H1 (cell line): Measurements from ENCODE around the gene HLF. TPM values are rescaled to one million over a fixed set of nuclear protein-coding genes. Genes with fewer than 3 reads are reported as not detected.
A peak's percentile ranks its signal among the peaks of the same experiment; 100 is the strongest.

Experiments used
- CTCF ChIA-PET: fragments of 300-600 bp; sonication (Branson Sonifier 250); formaldehyde crosslinking; loops from one replicate; lab custom pipeline; 2021; ENCODE audit not compliant: partially characterized antibody; lab: Charles Lee
- POLR2A ChIA-PET: fragments of 300-600 bp; sonication (Branson Sonifier 250); formaldehyde crosslinking; loops from one replicate; lab custom pipeline; 2021; ENCODE audit warnings: inconsistent platforms; ENCODE audit not compliant: partially characterized antibody; lab: Charles Lee
- DNase-seq, 2 experiments: peaks; one replicate each; pipeline versions ENCODE4 v3.0.0 to v3.0.0-alpha.2; 2010 to 2022; ENCODE audit warnings: low spot score in 2 of 2, low read depth in 1 of 2, mixed read lengths in 1 of 2
- FAIRE-seq: peaks from 2 replicates; lab custom pipeline; 2011; peaks lifted over from hg19 to GRCh38; lab: Jason Lieb, UNC
- H2AFZ ChIP-seq: 2 replicates; pipeline ENCODE4 v1.8.1; 2012; ENCODE audit warnings: low read length, inconsistent platforms
- H2AK5ac ChIP-seq: 2 replicates; pipeline ENCODE4 v1.6.1; 2013; ENCODE audit warnings: low read depth, low read length
- H2BK120ac ChIP-seq: replicated peaks from 2 replicates; pipeline ENCODE3; 2013; ENCODE audit warnings: low read depth, low read length, inconsistent platforms
- H2BK12ac ChIP-seq: 2 replicates; pipeline ENCODE4 v1.6.1; 2013; ENCODE audit warnings: low read depth, low read length
- H2BK15ac ChIP-seq: 2 replicates; pipeline ENCODE4 v1.6.1; 2013; ENCODE audit warnings: low read length
- H2BK20ac ChIP-seq: 2 replicates; pipeline ENCODE4 v1.6.1; 2013; ENCODE audit warnings: low read length
- H2BK5ac ChIP-seq: 2 replicates; pipeline ENCODE4 v1.6.1; 2013; ENCODE audit warnings: low read depth, low read length
- H3K14ac ChIP-seq: 2 replicates; pipeline ENCODE4 v1.6.1; 2013; ENCODE audit warnings: inconsistent platforms; ENCODE audit not compliant: insufficient read length
- H3K18ac ChIP-seq: 2 replicates; pipeline ENCODE4 v1.6.1; 2013; ENCODE audit warnings: low read length; ENCODE audit errors: extremely low read depth
- H3K23ac ChIP-seq: 2 replicates; pipeline ENCODE4 v1.6.1; 2013; ENCODE audit warnings: inconsistent platforms; ENCODE audit not compliant: insufficient read length
- H3K23me2 ChIP-seq: 2 replicates; pipeline ENCODE4 v1.6.1; 2013; ENCODE audit warnings: low read depth, low read length
- H3K27ac ChIP-seq: 2 replicates; pipeline ENCODE4 v1.6.1; 2011; ENCODE audit warnings: low read depth, low read length, inconsistent platforms
- H3K27me3 ChIP-seq, 4 experiments: replicated peaks in 1 of 4; 1 replicate in 1 of 4; 2 replicates in 3 of 4; pipeline versions ENCODE4 v1.6.1 to v1.8.1; 2011 to 2013; ENCODE audit warnings: low read length in 3 of 4, mild to moderate bottlenecking in 3 of 4, inconsistent platforms in 2 of 4, mixed read lengths in 2 of 4, moderate library complexity in 1 of 4; ENCODE audit not compliant: control insufficient read depth in 3 of 4, insufficient read depth in 3 of 4; ENCODE audit errors: extremely low read depth in 1 of 4
- H3K36me3 ChIP-seq, 4 experiments: 2 replicates each; pipeline versions ENCODE4 v1.6.1 to v1.8.1; 2011 to 2013; ENCODE audit warnings: mild to moderate bottlenecking in 4 of 4, low read length in 3 of 4, moderate library complexity in 2 of 4, control low read depth in 1 of 4, inconsistent platforms in 1 of 4; ENCODE audit not compliant: insufficient read depth in 4 of 4, control insufficient read depth in 2 of 4
- H3K4ac ChIP-seq: replicated peaks from 2 replicates; pipeline ENCODE3; 2013; ENCODE audit warnings: low read length, low read depth, mixed read lengths, inconsistent platforms; ENCODE audit not compliant: insufficient read length
- H3K4me1 ChIP-seq, 4 experiments: replicated peaks in 1 of 4; 1 replicate in 1 of 4; 2 replicates in 3 of 4; pipeline versions ENCODE4 v1.6.1 to v1.8.1; 2011 to 2013; ENCODE audit warnings: low read length in 3 of 4, inconsistent platforms in 2 of 4, mixed read lengths in 1 of 4; ENCODE audit not compliant: insufficient read depth in 4 of 4, control insufficient read depth in 3 of 4
- H3K4me2 ChIP-seq, 2 experiments: 2 replicates each; pipeline versions ENCODE4 v1.6.1 to v1.8.1; 2011 to 2013; ENCODE audit warnings: low read depth in 2 of 2, low read length in 2 of 2, control low read depth in 1 of 2, inconsistent platforms in 1 of 2, mild to moderate bottlenecking in 1 of 2; ENCODE audit not compliant: insufficient read depth in 1 of 2
- H3K4me3 ChIP-seq, 4 experiments: fragments of 200-600, 300-600 bp in 1 of 4; sonication (generic), shearing (Covaris generic), sonication (Bioruptor Twin) in 1 of 4; 2 replicates each; pipeline versions ENCODE4 v1.5.1 to v1.8.1; 2011 to 2016; ENCODE audit warnings: low read length in 4 of 4, low read depth in 3 of 4, control low read depth in 2 of 4, inconsistent platforms in 2 of 4, mild to moderate bottlenecking in 2 of 4, mixed read lengths in 1 of 4, moderate library complexity in 1 of 4; ENCODE audit not compliant: insufficient read depth in 2 of 4; ENCODE audit errors: extremely low read depth in 1 of 4
- H3K56ac ChIP-seq: replicated peaks from 2 replicates; pipeline ENCODE3; 2013; ENCODE audit warnings: low read depth, mild to moderate bottlenecking, mixed read lengths, low read length, inconsistent platforms; ENCODE audit not compliant: insufficient read length
- H3K79me1 ChIP-seq: 2 replicates; pipeline ENCODE4 v1.6.1; 2013; ENCODE audit warnings: low read depth, low read length, control low read depth
- H3K79me2 ChIP-seq, 2 experiments: 2 replicates each; pipeline versions ENCODE4 v1.6.1 to v1.8.1; 2012 to 2013; ENCODE audit warnings: low read length in 2 of 2, mild to moderate bottlenecking in 2 of 2, inconsistent platforms in 1 of 2; ENCODE audit not compliant: insufficient read depth in 2 of 2, control insufficient read depth in 1 of 2
- H3K9ac ChIP-seq, 4 experiments: replicated peaks in 1 of 4; 1 replicate in 1 of 4; 2 replicates in 3 of 4; pipeline versions ENCODE4 v1.6.1 to v1.8.1; 2011 to 2013; ENCODE audit warnings: low read depth in 3 of 4, low read length in 3 of 4, control low read depth in 2 of 4, mild to moderate bottlenecking in 2 of 4, moderate library complexity in 2 of 4, inconsistent platforms in 1 of 4; ENCODE audit errors: extremely low read depth in 1 of 4
- H3K9me3 ChIP-seq, 2 experiments: 2 replicates each; pipeline versions ENCODE4 v1.6.1 to v1.8.1; 2012 to 2013; ENCODE audit warnings: mild to moderate bottlenecking in 2 of 2, moderate library complexity in 2 of 2, control low read depth in 1 of 2, inconsistent platforms in 1 of 2, low read depth in 1 of 2, low read length in 1 of 2, mixed read lengths in 1 of 2; ENCODE audit not compliant: insufficient read depth in 2 of 2
- H4K20me1 ChIP-seq, 2 experiments: replicated peaks in 1 of 2; 2 replicates each; pipeline versions ENCODE3 to v1.8.1; 2011 to 2013; ENCODE audit warnings: inconsistent platforms in 2 of 2, low read length in 2 of 2, mild to moderate bottlenecking in 1 of 2; ENCODE audit not compliant: insufficient read depth in 2 of 2, control insufficient read depth in 1 of 2
- H4K5ac ChIP-seq: 2 replicates; pipeline ENCODE4 v1.6.1; 2013; ENCODE audit warnings: low read length, low read depth, mixed read lengths, inconsistent platforms; ENCODE audit not compliant: insufficient read length
- H4K8ac ChIP-seq: 2 replicates; pipeline ENCODE4 v1.8.0; 2013; ENCODE audit warnings: mild to moderate bottlenecking, moderate library complexity, low read length, inconsistent platforms; ENCODE audit not compliant: insufficient read depth; ENCODE audit errors: extremely low read depth
- H4K91ac ChIP-seq: replicated peaks from 2 replicates; pipeline ENCODE3; 2013; ENCODE audit warnings: low read length, mixed read lengths, inconsistent platforms; ENCODE audit not compliant: insufficient read length
- ASH2L ChIP-seq: fragments of 200-600, 300-600 bp; sonication (generic); IDR thresholded peaks from one replicate; pipeline ENCODE4 v1.7.1; 2017; ENCODE audit warnings: low read length
- CHD2 ChIP-seq: IDR thresholded peaks from 2 replicates; pipeline ENCODE4 v1.6.1; 2012; ENCODE audit warnings: low read length, improper control_type of control experiment
- E2F6 ChIP-seq: IDR thresholded peaks from 2 replicates; pipeline ENCODE4 v1.6.1; 2012; ENCODE audit warnings: inconsistent platforms
- FOSL1 ChIP-seq: IDR thresholded peaks from 2 replicates; pipeline ENCODE4 v1.6.1; 2011; ENCODE audit warnings: mild to moderate bottlenecking, low read depth, low read length, moderate library complexity; ENCODE audit not compliant: insufficient read depth
- MAFK ChIP-seq: IDR thresholded peaks from 2 replicates; pipeline ENCODE4 v1.6.1; 2012; ENCODE audit warnings: low read depth, mild to moderate bottlenecking, improper control_type of control experiment, low read length
- RNF2 ChIP-seq: fragments of 200-900, 300-1000 bp; sonication (generic); IDR thresholded peaks from 2 replicates; pipeline ENCODE4 v1.7.1; 2016; ENCODE audit warnings: borderline replicate concordance, low read depth, mild to moderate bottlenecking, antibody characterized with exemption, low read length; ENCODE audit not compliant: poor library complexity, severe bottlenecking; ENCODE audit errors: missing control alignments
- SUZ12 ChIP-seq: fragments of 200-600 bp; sonication (generic); IDR thresholded peaks from 2 replicates; pipeline ENCODE4 v1.6.1; 2012; ENCODE audit warnings: mild to moderate bottlenecking, inconsistent platforms, low read length, moderate library complexity, mixed read lengths
- TEAD4 ChIP-seq: IDR thresholded peaks from 2 replicates; pipeline ENCODE4 v1.6.1; 2012; ENCODE audit warnings: low read depth, low read length, inconsistent platforms, mixed read lengths
- YY1 ChIP-seq: IDR thresholded peaks from 2 replicates; pipeline ENCODE4 v1.6.1; 2011; ENCODE audit warnings: low read depth, mild to moderate bottlenecking, low read length
- WGBS, 2 experiments: shearing (Covaris generic) in 1 of 2; methylation state at CpG; one replicate each; pipeline versions ENCODE4 v1.1.6 to v1.1.7; 2013 to 2015; ENCODE audit warnings: low lambda C conversion rate in 2 of 2, mixed read lengths in 2 of 2, inconsistent platforms in 1 of 2, low coverage in 1 of 2, missing lambda C conversion rate in 1 of 2; ENCODE audit not compliant: insufficient replicate concordance in 2 of 2, insufficient coverage in 1 of 2, insufficient read length in 1 of 2; ENCODE audit errors: extremely low coverage in 1 of 2, missing lambda C conversion rate in 1 of 2; 5-methylcytosine and 5-hydroxymethylcytosine counted together
- polyA plus RNA-seq, 7 experiments: library from polyadenylated mRNA; depleted of rRNA in 3 of 7; stranded (reverse) in 5 of 7; unstranded in 2 of 7; fragments of >200 nt in 5 of 7; fragments of 200-250 nt in 2 of 7; gene quantifications; 1 replicate in 5 of 7; 2 replicates in 1 of 7; 4 replicates in 1 of 7; pipeline versions ENCODE4 v1.2.1 to v1.2.3, GENCODE V29; 2011 to 2013; ENCODE audit warnings: missing spikeins in 2 of 7, mixed read lengths in 2 of 7
- total RNA-seq: library from RNA; stranded (reverse); fragmentation: NEBNext Ultra II Directional; extraction: Animal tissue kit (Norgen Biotek cat#: 25700); gene quantifications from 2 replicates; pipeline ENCODE4 v1.2.1, GENCODE V29; 2021
- TF ChIP-seq, protein P1 (sequence below): IDR thresholded peaks from 2 replicates; pipeline ENCODE4 v1.6.1; 2012; ENCODE audit warnings: inconsistent platforms

Gene HLF
- total and polyA plus RNA-seq, 2 of the 8 experiments (the other 6 are each of a cell fraction or from before 2014, with no cell fraction given) = 0.39 to 0.60 TPM

GRCh38 chr17:55266051-55266957 is 1.5 kb downstream of the HLF start:
- peaks cover 19 to 56% (median 46%) of the 10 kb centered on the region in 4 experiments for H3K27me3 ChIP-seq
- no peak overlapping the region for H2AFZ ChIP-seq
- peak overlapping the region; percentile 79 to 98 for H3K4me2 ChIP-seq
- no peaks in the 10 kb centered on the region for H3K36me3 ChIP-seq
- H3K18ac ChIP-seq = no peak overlapping the region
- H3K27ac ChIP-seq = no peak overlapping the region
- no peak overlapping the region for H4K8ac ChIP-seq
- ChIA-PET POLR2A (interaction anchor here (0.7 to 2.0 kb wide), 3 partner anchors 18 to 28 kb away, joined by 3 to 7 read pairs (median 3); no protein-coding TSS in a partner anchor), CTCF (interaction anchor here (0.9 to 1.1 kb wide), 3 partner anchors 10 to 91 kb away, joined by 3 to 4 read pairs (median 3); no protein-coding TSS in a partner anchor)
- H3K79me2 ChIP-seq = no peaks in the 10 kb centered on the region
- no peak overlapping the region for H2BK15ac ChIP-seq
- H3K4me3 ChIP-seq = peak overlapping the region in 3 of 4 experiments; percentile 25 to 70 (median 41); a peak in 4 of 8 replicates
- no peak overlapping the region for H3K4ac ChIP-seq
- H2BK20ac ChIP-seq = no peak overlapping the region
- peak in 1 of 2 experiments; percentile 50 for DNase-seq
- H2BK5ac ChIP-seq = no peak overlapping the region
- H2BK120ac ChIP-seq = no peak overlapping the region
- no peak overlapping the region for H4K91ac ChIP-seq
- H3K23me2 ChIP-seq = peaks cover 10% of the 10 kb centered on the region; the same call in 1 of the 2 replicates
- no peak for FAIRE-seq
- H3K56ac ChIP-seq = no peak overlapping the region
- H3K23ac ChIP-seq = no peak overlapping the region
- peaks cover 0 to 4% of the 10 kb centered on the region in 2 experiments for H4K20me1 ChIP-seq
- no peak overlapping the region for H3K14ac ChIP-seq
- H3K9me3 ChIP-seq = no peaks in the 10 kb centered on the region; a peak in 1 of 4 replicates
- H2AK5ac ChIP-seq = no peak overlapping the region
- H3K9ac ChIP-seq = no peak overlapping the region
- no peak overlapping the region for H4K5ac ChIP-seq
- WGBS, 2 experiments = 42% methylated on average over 13 of the region's 25 CpGs; no CpG with 5 or more reads in 1 of the 2 experiments
- H3K4me1 ChIP-seq = peaks cover 0 to 14% (median 7%) of the 10 kb centered on the region in 4 experiments; a peak in 4 of 7 replicates
- no peak overlapping the region for H2BK12ac ChIP-seq
- H3K79me1 ChIP-seq = no peaks in the 10 kb centered on the region
- TF ChIP-seq FOSL1 (no peak), SUZ12 (peak; percentile 25; the same call in 1 of the 2 replicates), YY1 (no peak), RNF2 (no peak), ASH2L (no peak), TEAD4 (no peak), MAFK (no peak), E2F6 (no peak; the same call in 1 of the 2 replicates), CHD2 (no peak)
- TF ChIP-seq, protein P1, sequence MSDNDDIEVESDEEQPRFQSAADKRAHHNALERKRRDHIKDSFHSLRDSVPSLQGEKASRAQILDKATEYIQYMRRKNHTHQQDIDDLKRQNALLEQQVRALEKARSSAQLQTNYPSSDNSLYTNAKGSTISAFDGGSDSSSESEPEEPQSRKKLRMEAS = peak; percentile 46; the same call in 1 of the 2 replicates
